ENCODE results near the gene SRGN. TPM values are rescaled to one million over a fixed set of nuclear protein-coding genes. Genes with fewer than 3 reads are reported as not detected.

The SRGN gene
- total and polyA plus RNA-seq, 2 of the 8 experiments (the other 6 are each of a cell fraction or from before 2014, with no cell fraction given): 0.06 TPM; not detected in 1

DNA sequence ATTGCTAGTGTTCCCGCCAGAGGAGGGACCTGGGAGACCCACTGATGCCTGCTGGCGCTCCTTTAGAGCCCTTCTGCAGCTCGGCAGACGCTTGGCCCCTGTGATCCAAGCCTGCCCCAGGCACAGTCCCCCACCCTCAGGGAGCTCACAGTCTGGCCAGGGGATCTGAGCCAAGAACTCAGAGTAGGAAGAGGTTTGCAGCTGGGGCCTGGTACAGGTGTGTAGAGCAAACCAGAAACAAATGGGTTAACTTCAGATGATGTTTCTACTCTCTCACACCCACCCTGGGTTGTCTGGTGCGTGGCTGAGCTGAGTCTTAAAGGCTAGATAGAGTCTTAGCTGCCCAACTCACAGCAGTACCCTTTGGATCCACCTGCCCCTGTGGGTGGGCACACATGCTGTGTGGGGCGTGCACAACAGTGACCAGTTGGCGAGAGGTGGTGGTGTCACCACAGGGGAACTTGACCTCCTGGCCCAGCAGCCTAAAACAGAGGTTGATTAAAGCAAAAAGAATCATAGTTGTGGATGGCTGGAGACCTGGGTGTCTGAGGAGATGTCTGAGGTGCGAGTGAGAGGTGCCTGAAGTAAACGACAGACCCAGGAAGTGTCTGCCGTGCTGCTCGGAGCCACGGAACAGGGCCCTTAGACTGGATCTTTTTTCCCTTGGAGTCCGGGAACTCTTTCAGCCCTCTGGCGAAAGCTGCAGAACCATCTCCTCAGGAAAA, 31.2 kb upstream of the SRGN start (continued):
- TF ChIP-seq, protein P1, sequence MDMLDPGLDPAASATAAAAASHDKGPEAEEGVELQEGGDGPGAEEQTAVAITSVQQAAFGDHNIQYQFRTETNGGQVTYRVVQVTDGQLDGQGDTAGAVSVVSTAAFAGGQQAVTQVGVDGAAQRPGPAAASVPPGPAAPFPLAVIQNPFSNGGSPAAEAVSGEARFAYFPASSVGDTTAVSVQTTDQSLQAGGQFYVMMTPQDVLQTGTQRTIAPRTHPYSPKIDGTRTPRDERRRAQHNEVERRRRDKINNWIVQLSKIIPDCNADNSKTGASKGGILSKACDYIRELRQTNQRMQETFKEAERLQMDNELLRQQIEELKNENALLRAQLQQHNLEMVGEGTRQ (IDR thresholded peaks at IDR 0.05; ENCODE audit: low read length): no peak
- TF ChIP-seq TBP (IDR thresholded peaks at IDR 0.05; ENCODE audit: low read depth, low read length) (no peak), JUN (IDR thresholded peaks at IDR 0.05; ENCODE audit: low read depth, low read length) (no peak), CHD2 (IDR thresholded peaks at IDR 0.05; ENCODE audit: low read length) (no peak)
- TF ChIP-seq, protein P2, sequence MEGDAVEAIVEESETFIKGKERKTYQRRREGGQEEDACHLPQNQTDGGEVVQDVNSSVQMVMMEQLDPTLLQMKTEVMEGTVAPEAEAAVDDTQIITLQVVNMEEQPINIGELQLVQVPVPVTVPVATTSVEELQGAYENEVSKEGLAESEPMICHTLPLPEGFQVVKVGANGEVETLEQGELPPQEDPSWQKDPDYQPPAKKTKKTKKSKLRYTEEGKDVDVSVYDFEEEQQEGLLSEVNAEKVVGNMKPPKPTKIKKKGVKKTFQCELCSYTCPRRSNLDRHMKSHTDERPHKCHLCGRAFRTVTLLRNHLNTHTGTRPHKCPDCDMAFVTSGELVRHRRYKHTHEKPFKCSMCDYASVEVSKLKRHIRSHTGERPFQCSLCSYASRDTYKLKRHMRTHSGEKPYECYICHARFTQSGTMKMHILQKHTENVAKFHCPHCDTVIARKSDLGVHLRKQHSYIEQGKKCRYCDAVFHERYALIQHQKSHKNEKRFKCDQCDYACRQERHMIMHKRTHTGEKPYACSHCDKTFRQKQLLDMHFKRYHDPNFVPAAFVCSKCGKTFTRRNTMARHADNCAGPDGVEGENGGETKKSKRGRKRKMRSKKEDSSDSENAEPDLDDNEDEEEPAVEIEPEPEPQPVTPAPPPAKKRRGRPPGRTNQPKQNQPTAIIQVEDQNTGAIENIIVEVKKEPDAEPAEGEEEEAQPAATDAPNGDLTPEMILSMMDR (IDR thresholded peaks at IDR 0.05; ENCODE audit: control extremely low read depth in 1 of 3, insufficient read depth in 1 of 3, low read depth in 1 of 3, low read length in 3 of 3): no peak
